ENCODE data around the gene POLE4.

DNA sequence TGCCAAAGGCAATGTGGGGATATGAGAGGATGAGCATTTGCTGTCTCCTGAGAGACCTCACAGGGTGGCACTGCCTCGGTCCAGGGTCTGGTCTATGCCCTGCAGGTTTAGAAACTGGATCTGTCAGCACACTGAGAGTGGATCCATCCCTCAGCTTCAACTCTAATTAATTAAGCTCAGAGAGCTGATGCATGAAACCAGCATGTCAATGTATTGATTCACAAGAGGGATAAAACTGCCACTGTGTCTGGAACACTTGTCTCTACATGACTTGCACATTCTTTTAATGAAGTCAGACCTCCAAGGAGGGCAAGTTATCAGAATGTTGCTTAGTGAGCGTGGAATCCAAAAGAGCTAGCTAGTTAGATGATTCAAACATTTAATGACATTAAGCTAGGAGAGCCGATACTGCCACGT lies 22.5 kb upstream of the POLE4 start:
- TF ChIP-seq, protein P1, sequence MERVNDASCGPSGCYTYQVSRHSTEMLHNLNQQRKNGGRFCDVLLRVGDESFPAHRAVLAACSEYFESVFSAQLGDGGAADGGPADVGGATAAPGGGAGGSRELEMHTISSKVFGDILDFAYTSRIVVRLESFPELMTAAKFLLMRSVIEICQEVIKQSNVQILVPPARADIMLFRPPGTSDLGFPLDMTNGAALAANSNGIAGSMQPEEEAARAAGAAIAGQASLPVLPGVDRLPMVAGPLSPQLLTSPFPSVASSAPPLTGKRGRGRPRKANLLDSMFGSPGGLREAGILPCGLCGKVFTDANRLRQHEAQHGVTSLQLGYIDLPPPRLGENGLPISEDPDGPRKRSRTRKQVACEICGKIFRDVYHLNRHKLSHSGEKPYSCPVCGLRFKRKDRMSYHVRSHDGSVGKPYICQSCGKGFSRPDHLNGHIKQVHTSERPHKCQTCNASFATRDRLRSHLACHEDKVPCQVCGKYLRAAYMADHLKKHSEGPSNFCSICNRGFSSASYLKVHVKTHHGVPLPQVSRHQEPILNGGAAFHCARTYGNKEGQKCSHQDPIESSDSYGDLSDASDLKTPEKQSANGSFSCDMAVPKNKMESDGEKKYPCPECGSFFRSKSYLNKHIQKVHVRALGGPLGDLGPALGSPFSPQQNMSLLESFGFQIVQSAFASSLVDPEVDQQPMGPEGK (tag by site-specific recombination; IDR thresholded peaks at IDR 0.05), result no peak
- TF ChIP-seq, protein P2, sequence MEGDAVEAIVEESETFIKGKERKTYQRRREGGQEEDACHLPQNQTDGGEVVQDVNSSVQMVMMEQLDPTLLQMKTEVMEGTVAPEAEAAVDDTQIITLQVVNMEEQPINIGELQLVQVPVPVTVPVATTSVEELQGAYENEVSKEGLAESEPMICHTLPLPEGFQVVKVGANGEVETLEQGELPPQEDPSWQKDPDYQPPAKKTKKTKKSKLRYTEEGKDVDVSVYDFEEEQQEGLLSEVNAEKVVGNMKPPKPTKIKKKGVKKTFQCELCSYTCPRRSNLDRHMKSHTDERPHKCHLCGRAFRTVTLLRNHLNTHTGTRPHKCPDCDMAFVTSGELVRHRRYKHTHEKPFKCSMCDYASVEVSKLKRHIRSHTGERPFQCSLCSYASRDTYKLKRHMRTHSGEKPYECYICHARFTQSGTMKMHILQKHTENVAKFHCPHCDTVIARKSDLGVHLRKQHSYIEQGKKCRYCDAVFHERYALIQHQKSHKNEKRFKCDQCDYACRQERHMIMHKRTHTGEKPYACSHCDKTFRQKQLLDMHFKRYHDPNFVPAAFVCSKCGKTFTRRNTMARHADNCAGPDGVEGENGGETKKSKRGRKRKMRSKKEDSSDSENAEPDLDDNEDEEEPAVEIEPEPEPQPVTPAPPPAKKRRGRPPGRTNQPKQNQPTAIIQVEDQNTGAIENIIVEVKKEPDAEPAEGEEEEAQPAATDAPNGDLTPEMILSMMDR (tag by site-specific recombination; IDR thresholded peaks at IDR 0.05), result no peak
- TF ChIP-seq TCF7L2 (IDR thresholded peaks at IDR 0.05; ENCODE audit: borderline replicate concordance, low read depth, low read length), result no peak
- no peak for TF ChIP-seq KLF16 (tag by site-specific recombination; IDR thresholded peaks at IDR 0.05)
- no peak for TF ChIP-seq ZNF274 (IDR thresholded peaks at IDR 0.05; ENCODE audit: low read length)
- no peak for TF ChIP-seq ZNF274 (tag by site-specific recombination; IDR thresholded peaks at IDR 0.05; ENCODE audit: borderline replicate concordance)
- no peak for TF ChIP-seq ZNF585B (tag by site-specific recombination; IDR thresholded peaks at IDR 0.05)
- TF ChIP-seq SP3 (tag by site-specific recombination; IDR thresholded peaks at IDR 0.05), result no peak
- no peak for TF ChIP-seq ZNF416 (tag by site-specific recombination; IDR thresholded peaks at IDR 0.05)

All from HEK293 (cell line).